Right forelimb (tissue), 1 donor: ENCODE measurements around the gene LRRN4CL.
A peak's percentile ranks its signal among the peaks of the same experiment; 100 is the strongest.
"Not testable (repeated sequence)": the region's sequence is repeated elsewhere in the genome, so short reads cannot be mapped to it uniquely, and the experiment has no call there.

Source experiments
- DNase-seq: peaks from one replicate; pipeline ENCODE4 v3.0.0-alpha.2; 2018

The LRRN4CL gene

DNA sequence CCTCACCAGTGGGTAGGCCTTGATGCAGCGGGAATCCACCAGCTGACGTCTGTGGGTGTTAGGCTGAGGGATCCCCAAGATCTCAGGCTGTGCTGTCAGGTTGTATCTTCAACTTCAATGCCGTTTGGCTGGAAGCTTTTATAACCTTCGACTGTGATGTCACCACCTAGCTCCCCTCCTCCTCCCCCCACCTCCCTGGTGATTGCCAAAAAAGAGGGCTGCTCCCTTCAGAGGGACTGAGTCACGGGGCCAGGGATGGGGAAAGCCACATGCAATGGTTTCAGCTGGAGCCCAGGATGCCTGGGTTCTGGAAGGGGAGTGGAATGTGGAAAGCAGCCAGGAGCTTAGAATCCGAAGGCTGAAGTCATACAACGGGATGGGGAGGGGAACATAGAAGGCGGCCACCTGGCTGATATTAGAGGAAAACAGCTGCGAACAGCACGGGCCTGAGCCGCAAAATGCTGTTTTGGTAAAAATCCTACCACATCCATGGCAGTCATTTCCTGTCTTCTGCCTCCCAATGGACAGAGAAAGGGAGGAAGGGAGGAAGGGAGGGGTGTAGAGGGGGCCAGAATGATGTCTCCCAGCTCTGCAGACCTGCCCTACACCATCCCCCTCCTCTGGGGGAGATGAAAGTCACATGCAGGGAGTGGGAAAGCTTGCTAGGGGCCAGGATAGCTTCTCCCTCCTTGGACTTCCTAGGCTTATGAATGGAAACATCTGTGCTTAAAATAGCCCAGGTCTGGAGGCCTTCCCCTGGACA, at the start of gene LRRN4CL:
LRRN4CL (minus strand) TSS at position 110 of the 763 bp plus-strand sequence. CDS start 1,022 bp downstream, outside the sequence.
- DNase-seq, result peak; percentile 88

- DNase-seq, result no peak
Measured at GRCh38 chr11:62737196-62737595, 47.9 kb upstream of the LRRN4CL start.

DNA sequence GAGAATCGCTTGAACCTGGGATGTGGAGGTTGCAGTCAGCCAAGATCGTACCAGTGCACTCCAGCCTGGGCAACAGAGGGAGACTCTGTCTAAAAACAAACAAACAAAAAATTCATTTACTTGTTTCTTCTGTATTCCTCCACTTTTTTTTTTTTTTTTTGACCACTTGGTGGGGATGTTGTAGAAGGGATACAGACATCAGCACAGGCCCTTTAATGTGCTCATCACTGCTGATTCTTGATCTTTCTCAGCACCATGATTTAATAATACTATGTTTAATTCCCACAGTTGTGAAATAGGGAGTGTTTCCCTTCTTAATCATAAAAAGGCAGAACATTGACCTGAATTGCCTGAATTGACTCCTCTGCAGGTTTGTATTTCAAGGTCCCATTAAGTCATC, 43.5 kb upstream of the LRRN4CL start:
- DNase-seq, result no peak

DNA sequence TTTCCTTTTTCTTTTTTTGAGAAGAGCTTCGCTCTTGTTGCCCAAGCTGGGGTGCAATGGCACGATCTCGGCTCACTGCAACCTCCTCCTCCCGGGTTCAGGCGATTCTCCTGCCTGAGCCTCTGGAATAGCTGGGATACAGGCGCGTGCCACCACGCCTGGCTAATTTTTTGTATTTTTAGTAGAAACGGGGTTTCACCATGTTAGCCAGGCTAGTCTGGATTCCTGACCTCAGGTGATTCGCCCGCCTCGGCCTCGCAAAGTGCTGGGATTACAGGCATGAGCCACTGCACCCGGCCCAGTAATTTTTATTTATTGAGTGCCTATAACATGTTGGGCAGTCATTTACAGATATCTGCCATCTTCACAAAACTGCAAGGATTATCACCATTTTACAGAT, 40.7 kb upstream of the LRRN4CL start:
- DNase-seq, result not testable (repeated sequence)

GRCh38 chr11:62728171-62728988, 39.0 kb upstream of the LRRN4CL start, which contains the start of gene TTC9C:
TSS of gene TTC9C (plus strand) at chr11:62728486. CDS start at chr11:62728849, 363 bp downstream.
- peak; percentile 92 for DNase-seq

DNA sequence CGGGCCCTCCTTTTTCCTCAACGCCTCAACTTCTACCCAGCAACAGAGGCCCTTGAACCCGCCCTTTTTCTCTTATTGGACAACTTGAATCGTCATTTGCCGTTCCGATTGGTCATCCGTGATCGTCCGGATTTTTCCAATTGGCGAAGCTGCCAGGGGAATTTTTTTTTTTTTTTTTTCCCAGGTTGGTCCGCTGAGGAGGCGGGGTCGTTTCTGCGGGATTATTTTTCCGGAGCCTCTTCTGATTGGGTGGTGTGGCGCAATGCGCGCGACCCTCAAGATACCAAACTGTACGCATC, 38.5 kb upstream of the LRRN4CL start:
- DNase-seq, result peak; percentile 91

GRCh38 chr11:62727165-62727871, 38.0 kb upstream of the LRRN4CL start, which contains the start of gene HNRNPUL2:
TSS of gene HNRNPUL2 (minus strand) at chr11:62727457. CDS start at chr11:62727156, 301 bp downstream.
- DNase-seq, result peak; percentile 98

DNA sequence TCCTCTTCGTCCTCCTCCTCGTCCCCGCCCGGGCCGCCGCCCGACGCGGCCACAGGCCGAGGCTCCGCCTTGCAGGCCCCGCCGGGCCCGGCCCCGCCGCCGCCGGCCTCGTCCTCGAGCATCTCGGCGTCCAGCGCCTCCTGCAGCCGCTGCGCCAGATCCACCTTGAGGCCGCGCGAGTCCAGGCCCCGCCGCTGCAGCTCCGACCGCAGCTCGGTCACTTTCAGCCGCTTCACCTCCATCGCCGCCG, 37.5 kb upstream of the LRRN4CL start:
- no peak for DNase-seq

- no peak for DNase-seq
Measured at GRCh38 chr11:62726156-62726914, 37.0 kb upstream of the LRRN4CL start.

GRCh38 chr11:62725646-62726045, 36.3 kb upstream of the LRRN4CL start:
- DNase-seq, result no peak

- no peak for DNase-seq
Measured at GRCh38 chr11:62724171-62724570, 34.8 kb upstream of the LRRN4CL start.

DNA sequence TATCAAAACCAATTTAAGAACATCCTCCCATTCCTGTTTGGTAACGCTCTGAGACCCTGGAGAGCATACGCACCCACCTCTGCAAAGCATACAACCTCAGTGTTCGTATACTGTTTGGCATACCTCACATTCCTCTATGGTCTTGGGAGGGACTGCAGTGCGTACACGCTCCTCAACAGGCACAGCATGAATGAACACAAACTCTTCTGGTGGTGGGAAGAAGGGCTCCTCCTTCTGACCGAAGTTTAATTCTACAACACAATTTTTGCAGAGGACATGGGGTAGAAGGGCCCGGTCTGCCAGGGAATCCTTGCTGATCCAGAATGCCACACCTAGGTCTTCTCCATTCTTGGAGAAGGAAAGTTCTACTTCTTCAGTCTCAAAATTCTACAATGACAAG, 32.7 kb upstream of the LRRN4CL start:
- no peak for DNase-seq

DNA sequence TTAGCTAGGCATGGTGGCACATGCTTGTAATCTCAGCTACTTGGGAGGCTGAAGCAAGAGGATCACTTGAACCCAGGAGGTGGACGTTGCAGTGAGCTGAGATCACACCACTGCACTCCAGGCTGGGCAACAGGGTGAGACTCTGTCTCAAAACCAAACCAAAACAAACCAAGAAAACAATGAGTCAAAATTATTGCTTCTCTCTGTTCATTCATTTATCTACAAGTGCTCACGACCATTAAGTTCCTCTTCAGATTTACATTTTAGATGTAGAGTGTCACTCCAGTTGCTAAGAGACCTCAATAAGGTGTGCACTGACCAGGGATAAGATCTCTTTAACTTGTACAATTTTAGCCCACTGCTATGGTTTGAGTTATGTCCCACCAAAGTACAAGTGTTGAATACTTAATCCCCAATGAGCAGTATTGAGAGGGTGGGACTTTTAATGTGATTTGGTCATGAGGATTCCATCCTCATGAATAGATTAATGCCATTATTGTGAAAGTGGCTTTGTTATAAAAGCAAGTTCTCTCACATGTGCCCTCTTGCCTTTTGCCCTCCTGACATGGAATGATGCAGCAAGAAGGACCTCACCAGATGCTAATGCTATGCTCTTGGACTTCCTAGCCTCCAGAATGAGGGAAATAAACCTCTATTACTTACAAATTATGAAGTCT, 30.1 kb upstream of the LRRN4CL start:
- no peak for DNase-seq

- DNase-seq, result no peak
Measured at GRCh38 chr11:62716816-62717215, 27.5 kb upstream of the LRRN4CL start.

GRCh38 chr11:62716206-62716605, 26.9 kb upstream of the LRRN4CL start:
- no peak for DNase-seq

GRCh38 chr11:62715150-62716130, 26.1 kb upstream of the LRRN4CL start:
- no peak for DNase-seq

- DNase-seq, result no peak
Measured at GRCh38 chr11:62713343-62713742, 24.0 kb upstream of the LRRN4CL start.

DNA sequence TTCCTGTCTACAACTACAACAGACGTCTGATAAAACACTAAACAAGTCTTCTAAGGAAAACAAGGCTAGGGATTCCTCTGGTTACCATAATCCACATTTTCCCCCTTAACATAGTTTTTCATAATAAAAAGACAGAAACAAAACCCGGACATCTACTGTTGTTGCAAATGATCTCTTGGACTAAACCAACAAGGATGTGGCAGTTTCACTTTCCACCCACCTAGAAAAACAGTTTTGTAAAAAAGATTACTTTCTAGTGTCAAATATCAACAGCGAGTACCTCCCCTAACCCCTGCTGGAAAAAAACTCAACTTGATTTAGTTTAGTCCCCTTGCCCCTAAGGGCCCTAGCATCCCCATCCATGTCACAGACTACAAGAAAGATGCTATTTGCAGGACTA, 23.5 kb upstream of the LRRN4CL start:
- DNase-seq, result no peak

DNA sequence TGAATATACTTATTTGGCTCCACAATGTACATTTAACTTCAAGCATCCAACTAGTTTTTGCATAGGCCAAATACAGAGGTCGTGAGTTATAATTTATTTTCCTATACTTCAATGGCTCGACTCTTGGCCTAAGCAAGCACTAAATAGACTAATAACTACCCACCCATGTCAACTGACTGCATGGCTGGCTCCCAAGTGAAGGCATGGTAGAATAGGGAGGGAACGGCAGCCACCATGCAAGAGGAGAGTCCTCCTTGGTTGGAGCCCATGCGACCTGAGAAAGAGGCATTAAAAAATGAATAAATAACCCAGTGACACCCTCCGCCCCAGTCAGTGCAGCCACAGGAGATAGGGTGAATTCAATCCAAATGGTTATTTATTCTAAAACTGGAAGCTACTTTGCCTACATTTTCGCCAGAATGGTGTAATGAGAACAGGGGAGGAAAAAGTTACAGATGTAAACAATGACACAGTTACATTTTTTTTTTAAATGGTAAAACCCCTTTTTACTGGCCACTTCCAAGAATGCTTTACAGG, 23.0 kb upstream of the LRRN4CL start:
- DNase-seq, result no peak

DNA sequence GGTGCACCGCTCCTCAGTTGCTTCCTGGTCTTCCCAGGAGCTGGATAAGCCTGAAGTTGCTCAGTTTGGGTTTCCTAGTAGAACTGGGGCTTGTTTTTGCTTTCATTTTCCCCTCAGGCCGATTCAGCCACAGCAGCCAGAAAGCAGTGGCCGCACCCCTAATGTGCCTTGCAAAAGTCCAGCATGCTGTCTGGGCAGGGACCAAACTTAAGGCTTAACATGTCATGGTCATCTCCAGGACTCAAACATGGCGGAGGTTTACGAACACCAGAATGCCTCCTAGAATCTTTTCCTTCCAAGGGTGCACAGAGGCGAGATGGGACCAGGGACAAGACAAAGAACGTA, 20.6 kb upstream of the LRRN4CL start:
- DNase-seq, result no peak
